Left lung (tissue), 10 donors: ENCODE data around the gene ACER3. TPM values are rescaled to one million over a fixed set of nuclear protein-coding genes. Genes with fewer than 3 reads are reported as not detected.
A peak's percentile ranks its signal among the peaks of the same experiment; 100 is the strongest.

Experiments
- ATAC-seq: fragments of 200-7000 bp; cut with Tn5 transposase; one replicate; pipeline ENCODE4 v1.9.1; 2020; ENCODE audit warnings: moderate library complexity
- DNase-seq, 4 donors: peaks; one replicate each; pipeline ENCODE4 v3.0.0-alpha.2; 2013 to 2020
- H3K27ac ChIP-seq, 2 donors: fragments of 200-600 bp; sonication (generic) in 1 of 2; one replicate each; pipeline versions ENCODE4 v1.5.0 to v1.8.0; 2020 to 2021
- H3K27me3 ChIP-seq, 2 donors: fragments of 200-600 bp; sonication (generic) in 1 of 2; one replicate each; pipeline versions ENCODE4 v1.5.0 to v1.8.0; 2020 to 2021
- H3K36me3 ChIP-seq, 2 donors: fragments of 200-600 bp; sonication (generic) in 1 of 2; one replicate each; pipeline versions ENCODE4 v1.5.0 to v1.8.0; 2020 to 2021
- H3K4me1 ChIP-seq, 2 donors: fragments of 200-600 bp; one replicate each; pipeline ENCODE4 v1.8.0; 2021
- H3K4me3 ChIP-seq, 2 donors: fragments of 200-600 bp; sonication (generic) in 1 of 2; one replicate each; pipeline versions ENCODE4 v1.5.0 to v1.8.0; 2020 to 2021; ENCODE audit warnings: mild to moderate bottlenecking in 1 of 2
- H3K9me3 ChIP-seq, 2 donors: fragments of 200-600 bp; sonication (generic) in 1 of 2; one replicate each; pipeline versions ENCODE4 v1.5.0 to v1.8.0; 2020 to 2021
- CTCF ChIP-seq, 2 donors: fragments of 200-600 bp; sonication (generic) in 1 of 2; IDR thresholded peaks; one replicate each; pipeline versions ENCODE4 v1.5.0 to v1.8.0; 2021; ENCODE audit warnings: antibody characterized with exemption in 2 of 2
- intact Hi-C, 2 donors: fragments of 100-400 bp; cut with DNase I; formaldehyde crosslinking; loops; one replicate each; pipeline versions ENCODE4 v1.11.2 to v1.14.2; 2022
- polyA plus RNA-seq, 6 donors: library from polyadenylated mRNA; unstranded; fragments of 120-200 nt; gene quantifications; one replicate each; pipeline ENCODE4 v1.2.1, GENCODE V29; 2013; ENCODE audit not compliant: insufficient read length in 6 of 6
- total RNA-seq, 2 donors: library from RNA; stranded (reverse); fragmentation: NEBNext Ultra II Directional; extraction: Animal tissue kit (Norgen Biotek cat#: 25700); gene quantifications; one replicate each; pipeline ENCODE4 v1.2.1, GENCODE V29; 2021
- donor health status: DM: no; HTN: yes; CAD: no.
- donor health status: DM: no; HTN: no; CAD: no.

The ACER3 gene
- total and polyA plus RNA-seq, 8 donors = 17.5 to 46.5 (median 24.6) TPM

- Histone ChIP-seq H3K27ac (no peak overlapping the region), H3K4me3 (no peak overlapping the region), H3K4me1 (no peaks in the 10 kb centered on the region), H3K9me3 (peaks cover 0 to 5% of the 10 kb centered on the region in 2 donors), H3K27me3 (no peaks in the 10 kb centered on the region), H3K36me3 (peaks cover 0 to 22% of the 10 kb centered on the region in 2 donors)
- DNase-seq (no peak), ATAC-seq (no peak)
- intact Hi-C loops = no loop called here
- TF ChIP-seq CTCF (IDR thresholded peaks at IDR 0.05) = no peak
These were observed 118.1 kb downstream of the ACER3 start for GRCh38 chr11:76978818-76979217.

- DNase-seq (no peak), ATAC-seq (no peak)
- Histone ChIP-seq H3K27me3 (no peaks in the 10 kb centered on the region), H3K27ac (no peak overlapping the region), H3K9me3 (peaks cover 0 to 5% of the 10 kb centered on the region in 2 donors), H3K4me1 (no peaks in the 10 kb centered on the region), H3K36me3 (peaks cover 0 to 22% of the 10 kb centered on the region in 2 donors), H3K4me3 (no peak overlapping the region)
- no peak for TF ChIP-seq CTCF (IDR thresholded peaks at IDR 0.05)
- intact Hi-C loops = no loop called here
These were observed 119.5 kb downstream of the ACER3 start for GRCh38 chr11:76980196-76980595.

- H3K4me1 ChIP-seq = no peaks in the 10 kb centered on the region
- DNase-seq = peak in 1 of 4 donors; percentile 20
- peaks cover 0 to 17% of the 10 kb centered on the region in 2 donors for H3K36me3 ChIP-seq
- no peak for ATAC-seq
- no peaks in the 10 kb centered on the region for H3K27me3 ChIP-seq
- no peaks in the 10 kb centered on the region for H3K9me3 ChIP-seq
- intact Hi-C loops = no loop called here
- no peak overlapping the region for H3K27ac ChIP-seq
- no peak for TF ChIP-seq CTCF (IDR thresholded peaks at IDR 0.05)
- no peak overlapping the region for H3K4me3 ChIP-seq
These were observed 124.0 kb downstream of the ACER3 start for GRCh38 chr11:76984743-76985142.

GRCh38 chr11:76987203-76987602, 126.5 kb downstream of the ACER3 start:
- no peak for TF ChIP-seq CTCF (IDR thresholded peaks at IDR 0.05)
- ATAC-seq = no peak
- no peak overlapping the region for H3K27ac ChIP-seq
- H3K9me3 ChIP-seq = no peaks in the 10 kb centered on the region
- H3K4me3 ChIP-seq = no peak overlapping the region
- H3K27me3 ChIP-seq = no peaks in the 10 kb centered on the region
- intact Hi-C loops = no loop called here
- DNase-seq = no peak
- no peaks in the 10 kb centered on the region for H3K4me1 ChIP-seq
- peaks cover 0 to 26% of the 10 kb centered on the region in 2 donors for H3K36me3 ChIP-seq

- Histone ChIP-seq H3K4me3 (no peak overlapping the region), H3K4me1 (no peaks in the 10 kb centered on the region), H3K9me3 (no peaks in the 10 kb centered on the region), H3K36me3 (peaks cover 0 to 49% of the 10 kb centered on the region in 2 donors), H3K27ac (no peak overlapping the region), H3K27me3 (no peaks in the 10 kb centered on the region)
- intact Hi-C loops = no loop called here
- DNase-seq (no peak), ATAC-seq (no peak)
- TF ChIP-seq CTCF (IDR thresholded peaks at IDR 0.05) = no peak
These were observed 129.9 kb downstream of the ACER3 start for GRCh38 chr11:76990628-76991027.
